ENCODE measurements around the gene CHRNA4. TPM values are rescaled to one million over a fixed set of nuclear protein-coding genes. Genes with fewer than 3 reads are reported as not detected.

The CHRNA4 gene
- total and polyA plus RNA-seq, 2 experiments from 2014 or later, result 0.15 TPM; not detected in 1

- Histone ChIP-seq H3K4me3 (no peak overlapping the region), H3K9me3 (ENCODE audit: low read depth) (no peaks in the 10 kb centered on the region), H3K4me1 (ENCODE audit: low read depth) (peaks cover 11% of the 10 kb centered on the region), H3K27ac (no peak overlapping the region), H3K27me3 (peaks cover 9% of the 10 kb centered on the region), H3K36me3 (no peaks in the 10 kb centered on the region)
- DNase-seq (ENCODE audit: low read depth in 1 of 2, low spot score in 1 of 2), result no peak
- TF ChIP-seq CTCF (IDR thresholded peaks at IDR 0.05; ENCODE audit: low read depth, low read length), result no peak
Observed at GRCh38 chr20:63377951-63378381, 16.8 kb upstream of the CHRNA4 start.

- Histone ChIP-seq H3K4me3 (no peak overlapping the region), H3K36me3 (no peaks in the 10 kb centered on the region), H3K4me1 (ENCODE audit: low read depth) (peaks cover 15% of the 10 kb centered on the region), H3K9me3 (ENCODE audit: low read depth) (no peaks in the 10 kb centered on the region), H3K27ac (no peak overlapping the region), H3K27me3 (peaks cover 8% of the 10 kb centered on the region)
- TF ChIP-seq CTCF (IDR thresholded peaks at IDR 0.05; ENCODE audit: low read depth, low read length), result no peak
- DNase-seq (ENCODE audit: low read depth in 1 of 2, low spot score in 1 of 2), result peak in 1 of 2 donors; percentile 67
Observed at GRCh38 chr20:63377256-63377941, 16.2 kb upstream of the CHRNA4 start.

GRCh38 chr20:63376283-63377250 is 15.4 kb upstream of the CHRNA4 start:
- no peak overlapping the region for H3K4me3 ChIP-seq
- peaks cover 11% of the 10 kb centered on the region for H3K27me3 ChIP-seq
- no peak for DNase-seq (ENCODE audit: low read depth in 1 of 2, low spot score in 1 of 2)

GRCh38 chr20:63375438-63375837 is 14.3 kb upstream of the CHRNA4 start:
- H3K27ac ChIP-seq, result no peak overlapping the region
- H3K27me3 ChIP-seq, result peaks cover 12% of the 10 kb centered on the region
- no peaks in the 10 kb centered on the region for H3K36me3 ChIP-seq
- no peak for DNase-seq (ENCODE audit: low read depth in 1 of 2, low spot score in 1 of 2)
- no peak overlapping the region for H3K4me3 ChIP-seq
- no peaks in the 10 kb centered on the region for H3K9me3 ChIP-seq (ENCODE audit: low read depth)
- peaks cover 23% of the 10 kb centered on the region for H3K4me1 ChIP-seq (ENCODE audit: low read depth)
- no peak for TF ChIP-seq CTCF (IDR thresholded peaks at IDR 0.05; ENCODE audit: low read depth, low read length)

More at GRCh38 chr20:63376283-63377250, 15.4 kb upstream of the CHRNA4 start:
- TF ChIP-seq CTCF (IDR thresholded peaks at IDR 0.05; ENCODE audit: low read depth, low read length), result no peak
- Histone ChIP-seq H3K9me3 (ENCODE audit: low read depth) (no peaks in the 10 kb centered on the region), H3K36me3 (no peaks in the 10 kb centered on the region), H3K4me1 (ENCODE audit: low read depth) (peaks cover 15% of the 10 kb centered on the region), H3K27ac (no peak overlapping the region)

- H3K27ac ChIP-seq, result no peak overlapping the region
- peaks cover 12% of the 10 kb centered on the region for H3K27me3 ChIP-seq
- no peak overlapping the region for H3K4me3 ChIP-seq
- H3K9me3 ChIP-seq (ENCODE audit: low read depth), result no peaks in the 10 kb centered on the region
- no peaks in the 10 kb centered on the region for H3K36me3 ChIP-seq
- no peak for DNase-seq (ENCODE audit: low read depth in 1 of 2, low spot score in 1 of 2)
- H3K4me1 ChIP-seq (ENCODE audit: low read depth), result peaks cover 28% of the 10 kb centered on the region
- no peak for TF ChIP-seq CTCF (IDR thresholded peaks at IDR 0.05; ENCODE audit: low read depth, low read length)
Observed at GRCh38 chr20:63374504-63374903, 13.4 kb upstream of the CHRNA4 start.
